Measurements from ENCODE around the gene PRR5.

PRR5 gene

DNA sequence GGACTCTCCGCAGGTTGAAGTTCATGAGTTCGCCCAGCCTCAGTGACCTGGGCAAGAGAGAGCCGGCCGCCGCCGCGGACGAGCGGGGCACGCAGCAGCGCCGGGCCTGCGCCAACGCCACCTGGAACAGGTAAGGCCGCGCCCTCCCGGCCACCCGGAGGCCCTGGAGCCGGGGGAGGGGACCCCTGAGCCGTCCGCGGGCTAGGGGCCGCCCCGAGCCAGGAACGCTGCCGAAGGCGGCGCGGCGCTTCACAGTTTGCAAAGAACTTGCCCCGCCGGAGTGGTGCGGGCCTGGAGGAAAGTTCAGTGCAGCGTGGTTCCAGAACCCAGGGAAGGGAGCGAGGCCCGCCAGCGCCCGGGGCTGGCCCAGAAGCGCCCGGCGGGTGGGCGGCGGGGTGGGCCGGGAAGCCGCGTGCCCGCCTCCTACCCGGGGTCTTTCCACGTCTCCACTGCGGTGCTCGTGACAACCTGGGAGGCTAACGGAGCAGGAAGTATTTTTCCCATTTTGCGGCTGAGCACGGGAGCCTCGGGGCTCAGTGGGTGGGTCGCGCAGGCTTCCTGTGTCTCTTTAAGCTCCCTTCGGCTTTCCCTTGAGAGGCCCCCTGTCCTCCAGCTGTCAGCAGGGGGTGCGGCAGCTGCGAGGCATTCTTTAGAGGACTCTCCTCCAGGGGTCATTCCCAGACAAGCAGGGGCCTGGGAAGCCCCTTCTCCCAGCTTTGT, 635 bp downstream of the PRR5 start:
- TF ChIP-seq POLR2AphosphoS5 (IDR thresholded peaks at IDR 0.05; ENCODE audit: low read depth, low read length) (no peak), TAF1 (IDR thresholded peaks at IDR 0.05; ENCODE audit: borderline replicate concordance, insufficient read depth, low read length) (no peak), SIN3A (IDR thresholded peaks at IDR 0.05; ENCODE audit: borderline replicate concordance, insufficient read depth, low read length) (0 out of 2 replicates have a peak, but pooled peaks have one; percentile 13)

GRCh38 chr22:44703255-44703870, 1.4 kb downstream of the PRR5 start:
- TF ChIP-seq TAF1 (IDR thresholded peaks at IDR 0.05; ENCODE audit: borderline replicate concordance, insufficient read depth, low read length) (no peak), POLR2AphosphoS5 (IDR thresholded peaks at IDR 0.05; ENCODE audit: low read depth, low read length) (no peak), SIN3A (IDR thresholded peaks at IDR 0.05; ENCODE audit: borderline replicate concordance, insufficient read depth, low read length) (no peak), FOXP2 (optimal IDR thresholded peaks at IDR 0.05; ENCODE audit: borderline replicate concordance, extremely low read depth, extremely low read length, insufficient read depth) (no peak)
- TF ChIP-seq, protein P1, sequence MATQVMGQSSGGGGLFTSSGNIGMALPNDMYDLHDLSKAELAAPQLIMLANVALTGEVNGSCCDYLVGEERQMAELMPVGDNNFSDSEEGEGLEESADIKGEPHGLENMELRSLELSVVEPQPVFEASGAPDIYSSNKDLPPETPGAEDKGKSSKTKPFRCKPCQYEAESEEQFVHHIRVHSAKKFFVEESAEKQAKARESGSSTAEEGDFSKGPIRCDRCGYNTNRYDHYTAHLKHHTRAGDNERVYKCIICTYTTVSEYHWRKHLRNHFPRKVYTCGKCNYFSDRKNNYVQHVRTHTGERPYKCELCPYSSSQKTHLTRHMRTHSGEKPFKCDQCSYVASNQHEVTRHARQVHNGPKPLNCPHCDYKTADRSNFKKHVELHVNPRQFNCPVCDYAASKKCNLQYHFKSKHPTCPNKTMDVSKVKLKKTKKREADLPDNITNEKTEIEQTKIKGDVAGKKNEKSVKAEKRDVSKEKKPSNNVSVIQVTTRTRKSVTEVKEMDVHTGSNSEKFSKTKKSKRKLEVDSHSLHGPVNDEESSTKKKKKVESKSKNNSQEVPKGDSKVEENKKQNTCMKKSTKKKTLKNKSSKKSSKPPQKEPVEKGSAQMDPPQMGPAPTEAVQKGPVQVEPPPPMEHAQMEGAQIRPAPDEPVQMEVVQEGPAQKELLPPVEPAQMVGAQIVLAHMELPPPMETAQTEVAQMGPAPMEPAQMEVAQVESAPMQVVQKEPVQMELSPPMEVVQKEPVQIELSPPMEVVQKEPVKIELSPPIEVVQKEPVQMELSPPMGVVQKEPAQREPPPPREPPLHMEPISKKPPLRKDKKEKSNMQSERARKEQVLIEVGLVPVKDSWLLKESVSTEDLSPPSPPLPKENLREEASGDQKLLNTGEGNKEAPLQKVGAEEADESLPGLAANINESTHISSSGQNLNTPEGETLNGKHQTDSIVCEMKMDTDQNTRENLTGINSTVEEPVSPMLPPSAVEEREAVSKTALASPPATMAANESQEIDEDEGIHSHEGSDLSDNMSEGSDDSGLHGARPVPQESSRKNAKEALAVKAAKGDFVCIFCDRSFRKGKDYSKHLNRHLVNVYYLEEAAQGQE (IDR thresholded peaks at IDR 0.05; ENCODE audit: insufficient read depth in 1 of 2, low read depth in 2 of 2, low read length in 2 of 2) = no peak

DNA sequence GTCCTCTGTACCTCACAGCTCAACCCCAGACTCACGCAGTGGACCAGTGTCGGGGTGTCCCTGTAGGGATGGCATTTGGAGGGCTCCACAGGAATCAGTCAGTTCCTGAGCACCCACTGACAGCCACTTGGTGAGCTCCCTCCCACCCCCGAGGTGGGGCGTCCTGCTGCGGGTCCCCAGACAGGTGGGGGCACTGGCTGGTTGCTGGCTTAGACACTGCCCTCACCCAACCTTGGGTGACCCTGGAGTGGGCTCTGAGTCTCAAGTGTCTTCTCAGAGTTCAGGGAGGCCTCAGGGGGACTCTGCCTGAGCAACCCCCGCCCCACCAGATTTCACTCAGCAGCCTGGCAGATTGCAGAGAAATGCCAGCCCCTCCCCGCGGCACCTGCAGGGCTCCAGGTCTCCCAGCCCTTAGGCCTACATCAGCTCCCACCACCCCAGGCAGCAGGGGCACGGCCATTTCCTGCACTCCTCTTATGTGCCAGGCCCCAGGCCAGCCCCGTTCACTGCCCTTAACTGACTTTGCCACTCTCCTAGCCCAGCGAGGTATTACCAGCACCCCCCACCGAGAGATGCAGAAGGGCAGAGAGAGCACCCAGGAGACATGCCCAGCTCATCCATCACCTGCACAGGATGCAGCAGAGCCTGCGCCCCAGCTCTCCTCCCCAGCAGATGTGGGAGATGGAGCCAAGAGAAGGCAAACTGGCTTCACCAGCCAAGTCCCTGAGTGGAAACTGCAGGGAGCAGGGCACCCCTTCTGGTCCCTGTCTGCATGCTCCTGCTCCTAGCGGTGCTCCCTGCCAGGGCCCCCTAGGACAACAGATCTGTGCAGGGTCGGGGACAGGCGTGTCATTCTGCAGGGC, 2.4 kb downstream of the PRR5 start:
- TF ChIP-seq, protein P1 (IDR thresholded peaks at IDR 0.05; ENCODE audit: insufficient read depth in 1 of 2, low read depth in 2 of 2, low read length in 2 of 2) = no peak
- TF ChIP-seq SIN3A (IDR thresholded peaks at IDR 0.05; ENCODE audit: borderline replicate concordance, insufficient read depth, low read length) (no peak), POLR2AphosphoS5 (IDR thresholded peaks at IDR 0.05; ENCODE audit: low read depth, low read length) (no peak), FOXP2 (optimal IDR thresholded peaks at IDR 0.05; ENCODE audit: borderline replicate concordance, extremely low read depth, extremely low read length, insufficient read depth) (no peak), TAF1 (IDR thresholded peaks at IDR 0.05; ENCODE audit: borderline replicate concordance, insufficient read depth, low read length) (no peak)

GRCh38 chr22:44705022-44705297, 3.0 kb downstream of the PRR5 start:
- TF ChIP-seq TAF1 (IDR thresholded peaks at IDR 0.05; ENCODE audit: borderline replicate concordance, insufficient read depth, low read length) (no peak), POLR2AphosphoS5 (IDR thresholded peaks at IDR 0.05; ENCODE audit: low read depth, low read length) (no peak), FOXP2 (optimal IDR thresholded peaks at IDR 0.05; ENCODE audit: borderline replicate concordance, extremely low read depth, extremely low read length, insufficient read depth) (no peak), SIN3A (IDR thresholded peaks at IDR 0.05; ENCODE audit: borderline replicate concordance, insufficient read depth, low read length) (no peak)
- TF ChIP-seq, protein P1 (IDR thresholded peaks at IDR 0.05; ENCODE audit: insufficient read depth in 1 of 2, low read depth in 2 of 2, low read length in 2 of 2) = no peak

GRCh38 chr22:44706488-44706887, 4.5 kb downstream of the PRR5 start:
- TF ChIP-seq FOXP2 (optimal IDR thresholded peaks at IDR 0.05; ENCODE audit: borderline replicate concordance, extremely low read depth, extremely low read length, insufficient read depth) = no peak
